ENCODE results near the gene PRSS21.
A peak's percentile ranks its signal among the peaks of the same experiment; 100 is the strongest.

Gene PRSS21

GRCh38 chr16:2779978-2780898, 36.8 kb upstream of the PRSS21 start:
- DNase-seq (ENCODE audit: low read depth), result no peak

- DNase-seq (ENCODE audit: low read depth), result no peak
Observed at GRCh38 chr16:2782583-2783351, 34.3 kb upstream of the PRSS21 start.

- DNase-seq (ENCODE audit: low read depth), result no peak
Observed at GRCh38 chr16:2783581-2784357, 33.3 kb upstream of the PRSS21 start.

GRCh38 chr16:2784358-2785100, 32.5 kb upstream of the PRSS21 start:
- DNase-seq (ENCODE audit: low read depth), result no peak

- DNase-seq (ENCODE audit: low read depth), result peak; percentile 23
Observed at GRCh38 chr16:2785101-2785991, 31.7 kb upstream of the PRSS21 start.

- DNase-seq (ENCODE audit: low read depth), result no peak
Observed at GRCh38 chr16:2786061-2786825, 30.8 kb upstream of the PRSS21 start.

- no peak for DNase-seq (ENCODE audit: low read depth)
Observed at GRCh38 chr16:2786826-2787151, 30.2 kb upstream of the PRSS21 start.

- no peak for DNase-seq (ENCODE audit: low read depth)
Observed at GRCh38 chr16:2787406-2787805, 29.6 kb upstream of the PRSS21 start, which contains the start of gene PRSS33. Gene PRSS33, minus strand, starts transcription at chr16:2787560. Its CDS starts 1,013 bp downstream, at chr16:2786547.

GRCh38 chr16:2787961-2788360, 29.1 kb upstream of the PRSS21 start:
- DNase-seq (ENCODE audit: low read depth), result no peak

GRCh38 chr16:2790631-2791030, 26.4 kb upstream of the PRSS21 start:
- DNase-seq (ENCODE audit: low read depth), result no peak

- no peak for DNase-seq (ENCODE audit: low read depth)
Observed at GRCh38 chr16:2791174-2791573, 25.9 kb upstream of the PRSS21 start.

GRCh38 chr16:2792940-2793339, 24.1 kb upstream of the PRSS21 start:
- DNase-seq (ENCODE audit: low read depth), result no peak

GRCh38 chr16:2795395-2796143, 21.5 kb upstream of the PRSS21 start:
- no peak for DNase-seq (ENCODE audit: low read depth)

- no peak for DNase-seq (ENCODE audit: low read depth)
Observed at GRCh38 chr16:2798723-2799204, 18.3 kb upstream of the PRSS21 start.

GRCh38 chr16:2799205-2799858, 17.7 kb upstream of the PRSS21 start:
- DNase-seq (ENCODE audit: low read depth), result no peak

GRCh38 chr16:2799859-2800226, 17.2 kb upstream of the PRSS21 start:
- no peak for DNase-seq (ENCODE audit: low read depth)

- DNase-seq (ENCODE audit: low read depth), result no peak
Observed at GRCh38 chr16:2803545-2804195, 13.4 kb upstream of the PRSS21 start.

- DNase-seq (ENCODE audit: low read depth), result no peak
Observed at GRCh38 chr16:2804728-2805127, 12.3 kb upstream of the PRSS21 start.

Data from activated T-helper 9 cell treated with anti-CD3 and anti-CD28 coated beads, Interleukin-2, amount 50 U/mL, for 16 hours (primary cell).